BJ (cell line): ENCODE data around the gene GPR146. TPM values are rescaled to one million over a fixed set of nuclear protein-coding genes. Genes with fewer than 3 reads are reported as not detected.

ENCODE experiments used
- CTCF ChIA-PET: fragments of 350-600 bp; formaldehyde crosslinking; extraction: SDS; loops from one replicate; lab custom pipeline; 2021; ENCODE audit warnings: antibody characterized with exemption, inconsistent platforms; lab: Yijun Ruan, JAX
- POLR2A ChIA-PET: fragments of 300-600 bp; sonication (Branson Sonifier 250); formaldehyde crosslinking; extraction: SDS; loops from one replicate; lab custom pipeline; 2021; ENCODE audit warnings: antibody characterized with exemption; lab: Charles Lee
- DNase-seq: peaks from one replicate; pipeline ENCODE4 v3.0.0-alpha.2; 2011; ENCODE audit warnings: low read depth
- H3K27me3 ChIP-seq: 2 replicates; pipeline ENCODE4 v1.6.0; 2011; ENCODE audit warnings: low read length; ENCODE audit not compliant: control insufficient read depth, insufficient read depth
- H3K36me3 ChIP-seq: 2 replicates; pipeline ENCODE4 v1.5.1; 2011; ENCODE audit warnings: low read length; ENCODE audit not compliant: control insufficient read depth, insufficient read depth
- H3K4me3 ChIP-seq: 2 replicates; pipeline ENCODE4 v1.5.1; 2011; ENCODE audit warnings: low read depth, mild to moderate bottlenecking, control low read depth, low read length
- polyA plus RNA-seq: library from polyadenylated mRNA; depleted of rRNA; stranded (reverse); fragments of >200 nt; gene quantifications from 2 replicates; pipeline ENCODE4 v1.2.3, GENCODE V29; 2011
- TF ChIP-seq, protein P1 (sequence below): IDR thresholded peaks from 2 replicates; pipeline ENCODE4 v1.5.1; 2011; ENCODE audit warnings: low read depth, mild to moderate bottlenecking, control low read depth, inconsistent platforms, low read length, moderate library complexity; ENCODE audit not compliant: insufficient read depth

GPR146 gene
- polyA plus RNA-seq, 1 experiment, result 4.5 TPM

DNA sequence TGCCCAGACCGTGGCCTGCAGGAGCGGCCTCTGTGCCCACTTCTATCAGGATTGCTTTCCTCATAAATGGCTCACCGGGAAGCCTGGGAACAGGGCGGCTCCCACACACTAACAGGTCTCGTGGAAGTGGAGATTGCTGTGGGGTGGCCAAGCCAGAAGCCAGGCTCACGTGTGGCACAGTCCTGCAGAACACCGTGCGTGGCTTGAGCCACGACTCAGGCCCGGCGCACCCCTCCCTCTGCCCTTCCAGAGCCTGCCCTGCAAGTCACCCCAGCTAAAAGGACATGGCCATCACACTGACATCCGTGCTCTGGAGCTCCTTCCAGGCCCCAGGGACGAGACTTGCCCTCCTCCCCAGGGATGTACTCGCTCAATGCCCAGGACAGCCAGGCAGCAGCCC is 50.5 kb downstream of the GPR146 start:
- TF ChIP-seq, protein P1, sequence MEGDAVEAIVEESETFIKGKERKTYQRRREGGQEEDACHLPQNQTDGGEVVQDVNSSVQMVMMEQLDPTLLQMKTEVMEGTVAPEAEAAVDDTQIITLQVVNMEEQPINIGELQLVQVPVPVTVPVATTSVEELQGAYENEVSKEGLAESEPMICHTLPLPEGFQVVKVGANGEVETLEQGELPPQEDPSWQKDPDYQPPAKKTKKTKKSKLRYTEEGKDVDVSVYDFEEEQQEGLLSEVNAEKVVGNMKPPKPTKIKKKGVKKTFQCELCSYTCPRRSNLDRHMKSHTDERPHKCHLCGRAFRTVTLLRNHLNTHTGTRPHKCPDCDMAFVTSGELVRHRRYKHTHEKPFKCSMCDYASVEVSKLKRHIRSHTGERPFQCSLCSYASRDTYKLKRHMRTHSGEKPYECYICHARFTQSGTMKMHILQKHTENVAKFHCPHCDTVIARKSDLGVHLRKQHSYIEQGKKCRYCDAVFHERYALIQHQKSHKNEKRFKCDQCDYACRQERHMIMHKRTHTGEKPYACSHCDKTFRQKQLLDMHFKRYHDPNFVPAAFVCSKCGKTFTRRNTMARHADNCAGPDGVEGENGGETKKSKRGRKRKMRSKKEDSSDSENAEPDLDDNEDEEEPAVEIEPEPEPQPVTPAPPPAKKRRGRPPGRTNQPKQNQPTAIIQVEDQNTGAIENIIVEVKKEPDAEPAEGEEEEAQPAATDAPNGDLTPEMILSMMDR, result no peak
- Histone ChIP-seq H3K4me3 (no peak overlapping the region), H3K27me3 (no peaks in the 10 kb centered on the region), H3K36me3 (peaks cover 8% of the 10 kb centered on the region)
- ChIA-PET POLR2A (no interaction called here), CTCF (interaction anchor here (0.6 to 1.1 kb wide), 3 partner anchors 9 to 83 kb away, joined by 3 read pairs; partner anchors contain the start of gene ZFAND2A)
- no peak for DNase-seq

DNA sequence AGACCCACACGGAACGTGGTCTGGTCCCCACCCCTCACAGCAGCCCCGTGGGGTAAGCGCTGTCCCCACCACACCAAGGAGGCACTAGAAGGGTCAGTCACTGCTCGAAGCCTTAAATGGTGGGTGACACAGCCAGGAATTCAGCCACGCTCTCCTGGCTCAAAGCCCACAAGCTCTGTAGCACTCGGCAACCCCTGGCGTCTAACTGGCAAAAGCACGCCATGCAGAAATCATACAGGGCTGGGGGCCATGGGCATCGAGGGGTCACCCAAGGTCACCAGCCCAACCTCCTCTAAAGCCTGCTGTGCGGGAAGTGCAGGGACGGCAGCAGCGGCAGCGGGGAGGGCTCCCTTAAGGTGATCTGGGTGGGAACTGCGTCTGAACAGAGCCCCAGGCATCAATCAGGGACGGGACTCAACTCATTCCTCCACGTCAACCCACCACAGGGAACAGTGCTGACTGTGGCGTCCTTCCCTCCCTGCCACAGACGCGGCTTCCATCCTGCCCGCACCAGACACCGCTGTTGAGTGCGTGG is 51.3 kb downstream of the GPR146 start:
- TF ChIP-seq, protein P1, result no peak
- no peaks in the 10 kb centered on the region for H3K27me3 ChIP-seq
- no peak for DNase-seq
- ChIA-PET CTCF (interaction anchor here (0.6 to 1.3 kb wide), 3 partner anchors 8 to 82 kb away, joined by 3 read pairs; no protein-coding TSS in a partner anchor), POLR2A (interaction anchor here (0.6 kb wide), 1 partner anchor 368 kb away, joined by 3 read pairs; the partner anchor contains the start of gene PRKAR1B)
- H3K36me3 ChIP-seq, result peaks cover 8% of the 10 kb centered on the region
- H3K4me3 ChIP-seq, result no peak overlapping the region

DNA sequence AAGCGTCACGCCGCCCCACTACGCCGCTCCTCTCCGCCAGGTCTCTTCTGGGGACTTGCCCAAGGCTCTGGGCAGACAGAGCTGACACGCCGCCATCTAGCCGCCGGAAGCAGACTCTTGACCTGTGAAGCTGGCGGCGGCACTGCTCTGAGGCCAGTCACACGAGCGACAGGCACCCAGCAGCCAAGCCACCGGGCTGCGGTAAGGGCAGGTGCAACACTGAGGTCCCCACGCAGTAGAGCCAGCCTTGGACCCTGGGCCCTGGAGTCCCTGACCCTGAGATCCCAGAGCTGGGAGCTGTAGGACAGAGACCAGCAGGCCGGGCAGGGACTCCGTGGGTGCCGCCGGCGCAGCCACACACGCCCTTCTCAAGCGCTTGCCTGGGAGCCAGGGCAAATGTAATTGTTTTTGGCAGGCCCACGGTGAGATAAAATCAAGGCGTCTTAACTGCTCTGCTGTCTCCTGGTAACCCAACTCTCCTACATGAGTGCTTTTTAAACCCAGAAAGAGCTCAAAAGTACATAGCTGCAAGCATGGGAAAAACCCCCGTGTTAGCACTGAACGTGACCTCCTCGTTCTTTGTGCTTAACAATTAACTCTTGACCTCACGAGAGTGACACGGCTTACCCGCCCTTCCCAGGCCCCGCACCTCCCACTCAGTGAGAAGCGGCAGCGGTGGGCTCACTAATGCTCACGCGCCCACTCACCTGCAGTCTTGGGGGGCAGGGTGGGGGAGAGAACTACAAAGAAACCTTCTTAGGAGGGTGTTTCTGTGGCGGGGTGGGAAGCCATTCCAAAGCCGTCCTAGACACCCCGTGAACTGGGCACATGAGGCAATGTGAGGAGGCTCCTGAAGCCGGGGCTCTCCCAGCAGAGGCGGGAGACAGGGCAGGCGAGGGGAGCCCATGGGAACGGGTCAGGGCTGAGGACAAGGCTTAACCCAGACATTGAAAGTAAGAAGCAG is 52.1 kb downstream of the GPR146 start:
- POLR2A ChIA-PET, result interaction anchor here (0.6 kb wide), 1 partner anchor 369 kb away, joined by 3 read pairs; the partner anchor contains the start of gene PRKAR1B
- TF ChIP-seq, protein P1, result no peak
- H3K4me3 ChIP-seq, result no peak overlapping the region
- CTCF ChIA-PET, result interaction anchor here (1.3 kb wide), 1 partner anchor 9 kb away, joined by 3 read pairs; no protein-coding TSS in a partner anchor
- H3K36me3 ChIP-seq, result peaks cover 8% of the 10 kb centered on the region
- no peak for DNase-seq
- H3K27me3 ChIP-seq, result no peaks in the 10 kb centered on the region

DNA sequence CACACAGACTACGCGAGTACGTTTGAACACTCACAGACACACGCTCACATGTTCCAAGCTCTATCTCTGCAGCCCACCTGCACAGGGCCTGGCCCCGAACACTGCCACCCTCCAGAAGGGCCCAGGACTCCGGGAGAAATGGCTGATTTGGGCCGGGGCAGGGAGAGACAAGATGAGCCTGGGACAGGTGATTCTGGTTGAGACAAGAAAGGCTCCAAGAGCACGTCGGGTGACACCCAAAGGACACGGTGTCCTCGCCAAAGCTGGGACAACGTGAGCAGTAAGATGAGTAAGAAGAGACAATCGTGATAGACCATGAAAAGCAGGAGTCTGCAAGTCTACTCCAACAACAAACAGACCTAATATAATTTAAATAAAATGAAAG is 52.8 kb downstream of the GPR146 start:
- TF ChIP-seq, protein P1, result no peak
- ChIA-PET CTCF (no interaction called here), POLR2A (no interaction called here)
- Histone ChIP-seq H3K36me3 (peaks cover 7% of the 10 kb centered on the region), H3K4me3 (no peak overlapping the region), H3K27me3 (no peaks in the 10 kb centered on the region)
- no peak for DNase-seq
